Fibroblast of lung (primary cell): ENCODE data around the gene ASCC3. TPM values are rescaled to one million over a fixed set of nuclear protein-coding genes. Genes with fewer than 3 reads are reported as not detected.

ENCODE experiments used
- DNase-seq, 2 donors: peaks; one replicate each; pipeline versions ENCODE4 v3.0.0 to v3.0.0-alpha.2; 2010; ENCODE audit warnings: low read depth in 2 of 2
- H2AFZ ChIP-seq: 2 replicates; pipeline ENCODE4 v1.5.1; 2012; ENCODE audit warnings: low read length, control low read depth, inconsistent platforms
- H3K27ac ChIP-seq: 2 replicates; pipeline ENCODE4 v1.5.1; 2011; ENCODE audit warnings: low read length, control low read depth; ENCODE audit not compliant: insufficient read depth
- H3K27me3 ChIP-seq: 2 replicates; pipeline ENCODE4 v1.5.1; 2011; ENCODE audit warnings: mild to moderate bottlenecking, low read length; ENCODE audit not compliant: control insufficient read depth, insufficient read depth
- H3K36me3 ChIP-seq: 2 replicates; pipeline ENCODE4 v1.5.1; 2011; ENCODE audit warnings: low read length; ENCODE audit not compliant: control insufficient read depth, insufficient read depth
- H3K4me1 ChIP-seq: 2 replicates; pipeline ENCODE4 v1.5.1; 2011; ENCODE audit warnings: low read length; ENCODE audit not compliant: control insufficient read depth, insufficient read depth; ENCODE audit errors: extremely low read depth
- H3K4me2 ChIP-seq: 2 replicates; pipeline ENCODE4 v1.5.1; 2011; ENCODE audit warnings: low read length, control low read depth; ENCODE audit not compliant: insufficient read depth; ENCODE audit errors: extremely low read depth
- H3K4me3 ChIP-seq, 4 experiments: fragments of 200-600 bp in 1 of 4; sonication (generic) in 1 of 4; replicated peaks in 1 of 4; 2 replicates each; pipeline ENCODE4 v1.5.1; 2011 to 2016; ENCODE audit warnings: low read length in 4 of 4, low read depth in 3 of 4, mild to moderate bottlenecking in 3 of 4, control low read depth in 2 of 4, inconsistent platforms in 1 of 4, mixed read lengths in 1 of 4; ENCODE audit not compliant: insufficient read depth in 1 of 4; ENCODE audit errors: control extremely low read depth in 1 of 4
- H3K79me2 ChIP-seq: 2 replicates; pipeline ENCODE4 v1.5.1; 2012; ENCODE audit warnings: mild to moderate bottlenecking, low read length, inconsistent platforms; ENCODE audit not compliant: control insufficient read depth, insufficient read depth
- H3K9ac ChIP-seq: 2 replicates; pipeline ENCODE4 v1.5.1; 2011; ENCODE audit warnings: mild to moderate bottlenecking, low read length, control low read depth; ENCODE audit not compliant: insufficient read depth
- H3K9me3 ChIP-seq: 2 replicates; pipeline ENCODE4 v1.5.1; 2012; ENCODE audit warnings: low read depth, low read length; ENCODE audit not compliant: control insufficient read depth, insufficient read depth
- H4K20me1 ChIP-seq: 2 replicates; pipeline ENCODE4 v1.5.1; 2011; ENCODE audit warnings: low read length; ENCODE audit not compliant: control insufficient read depth, insufficient read depth; ENCODE audit errors: extremely low read depth
- CTCF ChIP-seq, 2 donors: IDR thresholded peaks in 1 of 2; conservative IDR thresholded peaks in 1 of 2; 1 replicate in 1 of 2; 2 replicates in 1 of 2; pipeline ENCODE4 v1.5.1; 2011 to 2012; ENCODE audit warnings: low read length in 2 of 2, control low read depth in 1 of 2, inconsistent platforms in 1 of 2, low read depth in 1 of 2, mild to moderate bottlenecking in 1 of 2
- EZH2 ChIP-seq: IDR thresholded peaks from 2 replicates; pipeline ENCODE4 v1.5.1; 2012; ENCODE audit warnings: low read length, control low read depth, mild to moderate bottlenecking; ENCODE audit errors: missing control alignments
- polyA plus RNA-seq, 2 donors: library from polyadenylated mRNA; depleted of rRNA in 1 of 2; stranded (reverse) in 1 of 2; unstranded in 1 of 2; fragments of >200 nt; gene quantifications; 2 replicates each; pipeline ENCODE4 v1.2.1, GENCODE V29; 2011 to 2012; ENCODE audit warnings: missing spikeins in 1 of 2
- total RNA-seq: library from RNA; depleted of rRNA; stranded (reverse); fragments of >200 nt; gene quantifications from 2 replicates; pipeline ENCODE4 v1.2.1, GENCODE V29; 2014

ASCC3 gene
- total and polyA plus RNA-seq, 2 donors (not counting 1 experiment from before 2014, with no cell fraction given), result 36.2 to 75.3 TPM

- Histone ChIP-seq H3K9ac (no peak overlapping the region), H4K20me1 (no peaks in the 10 kb centered on the region), H3K9me3 (no peaks in the 10 kb centered on the region), H3K79me2 (no peaks in the 10 kb centered on the region), H3K27me3 (peaks cover 26% of the 10 kb centered on the region), H3K4me2 (no peak overlapping the region), H3K4me1 (no peaks in the 10 kb centered on the region), H3K27ac (no peak overlapping the region), H3K36me3 (no peaks in the 10 kb centered on the region), H2AFZ (no peak overlapping the region), H3K4me3 (no peak overlapping the region)
- DNase-seq, result no peak
- TF ChIP-seq EZH2 (no peak), CTCF (conservative IDR thresholded peaks at IDR 0.05 in 1 of 2, IDR thresholded peaks at IDR 0.05 in 1 of 2; ENCODE audit: low read depth in 1 of 2, low read length in 2 of 2) (no peak)
Measured at GRCh38 chr6:100475554-100476320, 405.4 kb downstream of the ASCC3 start.

- no peak for DNase-seq
- Histone ChIP-seq H3K36me3 (no peaks in the 10 kb centered on the region), H3K27me3 (peaks cover 48% of the 10 kb centered on the region), H3K79me2 (no peaks in the 10 kb centered on the region), H4K20me1 (no peaks in the 10 kb centered on the region), H2AFZ (no peak overlapping the region), H3K4me3 (no peak overlapping the region), H3K4me1 (no peaks in the 10 kb centered on the region), H3K9me3 (no peaks in the 10 kb centered on the region), H3K9ac (no peak overlapping the region), H3K4me2 (no peak overlapping the region), H3K27ac (no peak overlapping the region)
- no peak for TF ChIP-seq CTCF (conservative IDR thresholded peaks at IDR 0.05 in 1 of 2, IDR thresholded peaks at IDR 0.05 in 1 of 2; ENCODE audit: low read depth in 1 of 2, low read length in 2 of 2)
- no peak for TF ChIP-seq EZH2
Measured at GRCh38 chr6:100473182-100473581, 407.9 kb downstream of the ASCC3 start.

DNA sequence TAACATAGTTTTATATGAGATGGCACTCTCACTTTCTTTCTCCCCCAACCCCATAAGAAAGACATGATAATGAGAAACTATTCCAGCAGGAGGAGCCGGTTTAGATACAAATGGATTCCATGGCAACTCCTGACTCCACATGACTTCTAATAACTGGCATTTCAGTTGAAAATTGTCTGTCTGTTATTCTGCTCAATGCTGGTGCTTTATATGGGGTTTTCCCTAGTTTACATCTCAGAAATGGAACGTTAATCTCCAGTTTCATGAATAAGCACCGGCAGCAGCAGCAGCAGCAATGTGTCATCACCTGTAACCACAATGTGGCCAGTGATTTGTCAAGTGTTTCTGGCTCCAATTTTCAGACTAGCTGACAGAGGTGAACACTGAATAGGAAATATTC, 408.5 kb downstream of the ASCC3 start:
- Histone ChIP-seq H3K36me3 (no peaks in the 10 kb centered on the region), H3K4me2 (no peak overlapping the region), H2AFZ (no peak overlapping the region), H3K9ac (no peak overlapping the region), H3K27ac (no peak overlapping the region), H3K27me3 (peaks cover 54% of the 10 kb centered on the region), H3K9me3 (no peaks in the 10 kb centered on the region), H3K4me1 (no peaks in the 10 kb centered on the region), H3K79me2 (no peaks in the 10 kb centered on the region), H4K20me1 (no peaks in the 10 kb centered on the region), H3K4me3 (no peak overlapping the region)
- peak in 1 of 2 donors; percentile 71 for DNase-seq
- TF ChIP-seq EZH2 (no peak), CTCF (conservative IDR thresholded peaks at IDR 0.05 in 1 of 2, IDR thresholded peaks at IDR 0.05 in 1 of 2; ENCODE audit: low read depth in 1 of 2, low read length in 2 of 2) (no peak)
